Suppressor macrophage treated with lipopolysaccharide for 4 hours (primary cell): ENCODE measurements around the gene EGF.

Source experiments
- DNase-seq: peaks from one replicate; pipeline ENCODE4 v3.0.0-alpha.2; 2020

EGF gene

DNA sequence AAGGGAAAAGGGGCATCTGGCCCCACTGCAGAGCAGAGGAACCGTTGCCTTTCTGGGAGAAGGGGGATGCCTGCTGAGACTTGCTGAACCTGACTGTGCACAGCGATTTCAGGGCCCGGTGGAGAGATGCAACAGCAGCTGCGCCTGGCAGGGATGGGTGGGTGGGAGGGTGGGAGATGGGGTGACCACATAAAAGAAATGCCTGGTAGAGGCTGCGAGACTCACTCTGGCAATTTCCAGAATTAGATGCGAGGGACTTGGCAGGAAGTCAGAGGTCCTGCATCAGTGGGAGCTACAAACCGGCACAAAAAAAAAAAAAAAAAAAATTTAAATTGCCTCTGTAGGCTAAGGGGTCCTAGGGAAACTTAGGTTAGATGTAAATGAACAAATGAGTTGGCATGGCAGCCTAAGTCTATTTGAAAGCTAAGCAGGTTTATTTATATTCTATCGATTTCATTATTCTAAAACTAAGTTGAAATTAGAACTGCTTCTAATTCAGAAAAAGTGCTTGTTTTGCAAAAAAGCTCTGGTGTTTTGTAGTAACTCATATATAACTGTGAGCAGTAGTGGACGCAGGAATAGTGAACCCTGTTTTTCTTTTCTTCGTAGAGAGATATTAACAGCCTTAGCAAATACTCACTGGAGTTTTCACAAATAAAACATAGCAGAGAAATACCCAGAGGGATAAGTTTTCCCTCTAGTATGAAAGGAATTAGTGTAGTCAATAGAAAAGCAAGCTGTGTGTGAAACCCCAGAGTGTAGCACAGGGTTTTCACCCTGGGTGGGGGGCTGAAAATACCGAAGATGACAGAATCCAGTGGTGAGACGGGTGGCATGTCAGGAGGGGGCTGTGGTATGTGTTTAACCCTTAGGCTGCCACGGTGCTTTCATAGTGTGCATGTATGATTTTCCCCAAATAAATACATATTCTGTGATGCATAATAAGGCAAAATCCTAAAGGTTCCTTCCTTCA, 130.1 kb downstream of the EGF start:
- no peak for DNase-seq

DNA sequence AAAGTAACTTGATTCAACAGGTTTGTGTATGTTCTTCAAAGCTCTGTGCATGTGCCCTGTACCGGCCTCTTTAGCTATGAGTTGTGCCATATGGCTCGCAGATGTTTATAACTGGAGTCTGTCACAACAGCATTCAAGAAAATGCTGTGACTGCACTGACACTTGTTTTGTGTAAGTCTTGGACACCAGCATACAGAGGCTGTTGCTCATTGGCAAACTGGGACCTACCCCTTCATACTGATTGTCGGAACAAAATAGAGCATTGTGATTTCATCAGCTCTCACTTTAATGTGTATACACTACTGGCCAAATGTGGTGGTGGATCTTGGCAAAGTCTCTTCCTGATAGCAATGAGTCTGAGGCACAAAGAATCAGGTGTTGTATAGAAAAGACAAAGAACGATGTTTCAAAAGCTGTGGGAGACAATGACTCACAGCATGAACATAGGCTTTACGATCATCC, 133.9 kb downstream of the EGF start:
- DNase-seq, result no peak

DNA sequence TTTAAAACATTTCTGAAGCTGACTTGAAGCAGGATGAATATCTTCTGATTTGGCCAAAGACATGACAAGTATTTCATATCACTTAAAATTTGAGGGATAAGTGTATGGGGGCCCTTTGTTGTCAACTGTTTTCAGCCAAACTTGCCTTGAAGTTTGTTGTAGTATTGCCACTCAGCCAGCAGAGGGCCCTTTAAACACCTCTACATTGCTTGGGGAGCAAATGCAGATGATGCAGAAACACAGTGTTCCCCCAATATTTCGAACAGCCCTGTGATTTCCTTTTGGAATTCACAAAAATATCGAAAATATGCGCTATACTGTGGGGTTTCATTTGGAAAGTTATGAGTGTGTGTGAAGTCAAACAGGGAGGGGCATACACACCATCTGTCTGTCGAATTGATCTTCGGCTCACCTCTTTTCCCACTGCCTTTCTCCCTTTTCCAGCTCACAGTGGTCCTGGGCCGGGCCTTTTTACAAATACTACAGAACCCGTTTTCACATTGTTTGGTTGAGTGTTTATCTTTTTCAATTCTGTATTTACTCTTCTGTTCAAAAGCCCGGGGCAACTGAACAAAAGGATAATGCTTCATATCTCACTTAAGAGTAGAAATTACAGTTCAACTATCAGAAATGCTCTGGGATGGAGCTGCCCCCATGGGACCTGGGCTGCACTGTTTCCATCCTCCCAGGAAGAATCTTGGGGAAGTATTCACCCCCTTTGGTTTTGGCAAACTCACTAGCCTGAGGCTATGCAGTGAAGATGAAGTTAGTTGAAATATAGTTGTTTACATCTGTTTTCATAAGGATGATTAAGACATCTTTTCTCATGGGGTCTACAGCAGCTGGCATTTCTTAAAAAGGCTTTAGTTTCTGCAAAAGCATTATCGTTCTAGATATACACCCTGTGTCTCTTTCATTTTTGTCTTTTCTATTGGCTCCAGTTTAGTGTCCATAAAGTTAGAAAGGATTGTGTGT, 137.6 kb downstream of the EGF start:
- DNase-seq, result peak; percentile 59

DNA sequence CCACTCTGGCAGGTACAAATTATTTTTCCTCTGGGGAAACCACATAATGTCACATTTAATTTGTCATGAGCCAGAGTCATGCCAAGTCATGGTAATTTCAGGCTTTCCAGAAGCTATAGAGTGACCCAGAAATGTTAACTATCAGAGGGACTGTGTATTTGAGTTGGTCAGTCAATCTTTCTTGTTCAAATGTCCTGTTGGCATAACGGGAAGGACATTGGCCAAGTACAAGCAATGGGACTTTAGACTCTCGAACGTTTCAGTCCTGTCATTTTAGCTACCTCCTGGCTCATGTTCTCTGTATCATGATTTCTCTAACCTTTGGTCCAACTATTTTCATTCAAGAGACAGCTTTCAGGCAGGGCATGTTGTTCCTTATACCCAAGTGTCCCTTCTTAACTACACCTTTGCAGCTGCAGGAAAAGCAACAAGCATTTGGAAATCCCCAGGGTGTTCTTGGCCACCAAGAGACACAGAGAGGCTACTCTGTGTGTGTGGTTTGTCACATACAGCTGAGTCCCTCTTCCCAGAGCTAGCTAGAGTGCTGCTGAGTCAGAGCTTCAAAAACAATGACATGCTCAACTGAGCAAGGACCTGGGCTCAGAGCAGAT, 142.6 kb downstream of the EGF start:
- DNase-seq, result no peak

DNA sequence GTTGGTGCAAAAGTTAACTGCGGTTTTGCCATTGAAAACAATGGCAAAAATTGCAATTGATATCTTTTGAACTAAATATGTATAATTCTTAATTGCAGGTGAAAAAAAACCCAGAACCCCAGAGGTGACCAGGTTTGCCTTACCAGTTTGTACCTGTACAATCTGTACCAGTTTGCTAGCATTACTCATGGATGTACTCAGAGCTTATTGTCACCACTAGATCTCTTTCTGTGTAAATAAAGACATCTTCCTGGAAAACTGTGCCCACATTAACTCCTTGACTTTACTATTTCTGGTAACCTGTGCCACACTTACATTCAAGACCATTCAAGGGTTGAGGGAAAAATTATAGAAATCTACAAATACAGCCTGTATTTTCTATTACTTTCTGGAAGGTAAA, 146.0 kb downstream of the EGF start:
- no peak for DNase-seq

DNA sequence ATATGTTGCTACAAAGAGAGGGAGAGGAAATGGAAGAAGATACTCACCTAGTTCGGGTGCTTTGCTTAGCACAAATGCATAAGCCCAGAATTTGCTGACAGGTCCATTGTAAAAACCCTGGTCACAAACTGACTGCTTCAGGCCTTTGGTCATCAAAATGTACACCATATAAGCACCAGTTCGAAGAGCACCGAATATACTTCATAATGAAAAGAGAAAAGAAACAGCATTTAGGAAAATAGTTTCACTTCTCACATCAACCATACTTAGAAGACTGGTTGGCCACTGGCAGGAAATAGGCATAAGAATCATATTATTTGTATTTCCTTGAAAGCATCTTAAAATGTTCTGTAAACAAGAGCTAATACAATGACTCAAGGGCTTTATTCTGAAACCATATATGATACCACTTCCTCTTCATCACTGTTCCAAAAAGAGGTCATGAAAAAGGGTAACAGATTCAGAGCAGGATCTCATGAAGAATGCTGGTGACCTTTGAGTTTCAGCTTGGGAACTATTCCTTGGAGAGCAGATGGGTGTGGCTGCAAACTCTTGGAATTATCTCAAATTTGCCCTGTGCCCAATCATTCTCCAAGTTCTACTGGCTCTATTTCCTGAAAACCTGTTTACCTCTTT, 147.0 kb downstream of the EGF start:
- peak; percentile 60 for DNase-seq

DNA sequence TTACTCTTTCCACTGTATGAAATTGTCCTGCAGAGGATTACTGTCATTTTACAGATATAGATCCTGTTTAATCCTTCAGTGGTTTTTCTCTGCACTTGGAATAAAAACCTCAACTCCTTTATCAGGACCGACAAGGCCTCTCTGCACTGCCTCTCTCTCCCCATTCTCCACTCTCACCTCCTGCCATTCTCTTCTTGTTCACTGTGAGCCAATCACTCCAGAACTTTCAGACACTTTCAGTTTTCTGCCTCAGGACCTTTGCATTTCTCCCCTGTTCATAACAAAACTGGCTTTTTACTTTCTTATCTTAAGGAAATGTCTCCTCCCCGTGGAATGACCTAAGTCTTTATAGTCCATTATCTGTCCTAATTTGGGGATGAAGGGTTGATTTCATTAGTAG, 148.4 kb downstream of the EGF start:
- DNase-seq, result no peak
